ENCODE results near the gene VTCN1. TPM values are rescaled to one million over a fixed set of nuclear protein-coding genes. Genes with fewer than 3 reads are reported as not detected.

VTCN1 gene
- total RNA-seq, 4 donors from 2014 or later: 1.7 to 9.4 (median 3.4) TPM

DNA sequence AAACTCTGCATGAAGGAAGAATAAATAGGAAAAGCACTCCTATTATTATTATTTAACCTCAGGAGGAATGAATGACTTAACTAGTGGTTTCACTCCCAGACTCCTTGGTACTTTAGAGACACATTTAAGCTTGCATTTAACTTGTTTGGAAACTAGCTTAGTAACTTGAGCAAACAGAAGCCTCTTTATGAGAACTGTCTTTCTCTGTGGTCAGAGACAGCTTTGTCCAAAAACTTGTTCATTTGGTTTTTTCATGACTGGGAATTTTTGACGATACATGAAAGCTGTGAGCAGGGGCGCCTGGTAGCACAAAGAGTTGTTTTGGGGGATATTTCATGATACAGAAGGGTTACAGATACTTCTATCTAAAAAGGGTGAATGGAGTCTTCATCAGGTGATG, 33.6 kb upstream of the VTCN1 start:
- no peaks in the 10 kb centered on the region for H3K9me3 ChIP-seq
- 57% methylated on average over 2 of the region's 2 CpGs for WGBS
- H3K36me3 ChIP-seq: no peaks in the 10 kb centered on the region
- no peak for DNase-seq (ENCODE audit: low spot score in 2 of 2)
- H3K4me3 ChIP-seq: no peak overlapping the region
- H3K27ac ChIP-seq: no peak overlapping the region
- TF ChIP-seq POLR2AphosphoS5 (IDR thresholded peaks at IDR 0.05) (no peak), EP300 (IDR thresholded peaks at IDR 0.05) (no peak), POLR2A (IDR thresholded peaks at IDR 0.05) (no peak)
- TF ChIP-seq, protein P1, sequence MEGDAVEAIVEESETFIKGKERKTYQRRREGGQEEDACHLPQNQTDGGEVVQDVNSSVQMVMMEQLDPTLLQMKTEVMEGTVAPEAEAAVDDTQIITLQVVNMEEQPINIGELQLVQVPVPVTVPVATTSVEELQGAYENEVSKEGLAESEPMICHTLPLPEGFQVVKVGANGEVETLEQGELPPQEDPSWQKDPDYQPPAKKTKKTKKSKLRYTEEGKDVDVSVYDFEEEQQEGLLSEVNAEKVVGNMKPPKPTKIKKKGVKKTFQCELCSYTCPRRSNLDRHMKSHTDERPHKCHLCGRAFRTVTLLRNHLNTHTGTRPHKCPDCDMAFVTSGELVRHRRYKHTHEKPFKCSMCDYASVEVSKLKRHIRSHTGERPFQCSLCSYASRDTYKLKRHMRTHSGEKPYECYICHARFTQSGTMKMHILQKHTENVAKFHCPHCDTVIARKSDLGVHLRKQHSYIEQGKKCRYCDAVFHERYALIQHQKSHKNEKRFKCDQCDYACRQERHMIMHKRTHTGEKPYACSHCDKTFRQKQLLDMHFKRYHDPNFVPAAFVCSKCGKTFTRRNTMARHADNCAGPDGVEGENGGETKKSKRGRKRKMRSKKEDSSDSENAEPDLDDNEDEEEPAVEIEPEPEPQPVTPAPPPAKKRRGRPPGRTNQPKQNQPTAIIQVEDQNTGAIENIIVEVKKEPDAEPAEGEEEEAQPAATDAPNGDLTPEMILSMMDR (IDR thresholded peaks at IDR 0.05): no peak
- no peaks in the 10 kb centered on the region for H3K4me1 ChIP-seq
- no peaks in the 10 kb centered on the region for H3K27me3 ChIP-seq

DNA sequence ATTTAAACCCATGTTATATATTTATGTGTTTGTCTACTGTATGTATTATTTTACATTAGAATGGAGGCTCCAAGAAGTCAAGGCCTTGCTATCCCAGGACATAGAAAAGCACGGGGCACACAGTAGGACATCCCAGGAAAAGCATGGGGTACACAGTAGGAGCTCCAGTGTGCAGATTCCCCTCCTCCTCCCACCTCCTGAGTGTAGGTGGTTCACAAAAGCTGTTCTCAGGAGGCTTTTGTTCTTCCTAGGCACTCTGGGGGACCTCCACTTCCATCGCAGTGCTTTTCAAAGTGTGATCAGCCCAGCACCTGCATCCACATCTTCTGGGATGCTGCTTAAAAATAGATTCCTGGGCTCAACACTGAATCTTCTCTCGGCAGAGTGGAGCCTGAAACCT, 30.8 kb upstream of the VTCN1 start:
- Histone ChIP-seq H3K4me3 (no peak overlapping the region), H3K27me3 (no peaks in the 10 kb centered on the region), H3K4me1 (no peaks in the 10 kb centered on the region), H3K9me3 (no peaks in the 10 kb centered on the region), H3K27ac (no peak overlapping the region), H3K36me3 (no peaks in the 10 kb centered on the region)
- WGBS: 66% methylated on average over 3 of the region's 3 CpGs
- TF ChIP-seq POLR2AphosphoS5 (IDR thresholded peaks at IDR 0.05): no peak
- TF ChIP-seq, protein P1 (IDR thresholded peaks at IDR 0.05): no peak
- TF ChIP-seq EP300 (IDR thresholded peaks at IDR 0.05): no peak
- no peak for TF ChIP-seq POLR2A (IDR thresholded peaks at IDR 0.05)
- DNase-seq (ENCODE audit: low spot score in 2 of 2): no peak

DNA sequence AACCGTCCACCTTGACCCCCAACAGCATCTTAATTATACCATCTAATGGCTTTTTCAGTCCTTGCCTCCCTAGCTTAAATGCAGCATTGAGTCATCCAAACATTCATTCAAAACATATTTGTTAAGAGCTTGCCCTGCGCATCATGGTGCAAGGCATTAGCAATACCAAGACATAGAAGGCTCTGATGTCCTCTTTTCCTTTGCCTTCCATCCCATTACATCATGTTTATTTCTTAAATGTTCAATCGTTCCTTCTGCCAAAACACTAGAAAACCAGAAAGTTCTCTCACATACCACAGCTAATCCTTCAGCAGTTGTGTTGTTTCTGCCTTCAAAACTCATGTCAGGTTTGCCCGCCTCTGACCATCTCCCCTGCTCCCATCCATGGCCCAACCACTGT, 29.8 kb upstream of the VTCN1 start:
- WGBS: 87% methylated on average over 4 of the region's 4 CpGs
- no peak overlapping the region for H3K4me3 ChIP-seq

DNA sequence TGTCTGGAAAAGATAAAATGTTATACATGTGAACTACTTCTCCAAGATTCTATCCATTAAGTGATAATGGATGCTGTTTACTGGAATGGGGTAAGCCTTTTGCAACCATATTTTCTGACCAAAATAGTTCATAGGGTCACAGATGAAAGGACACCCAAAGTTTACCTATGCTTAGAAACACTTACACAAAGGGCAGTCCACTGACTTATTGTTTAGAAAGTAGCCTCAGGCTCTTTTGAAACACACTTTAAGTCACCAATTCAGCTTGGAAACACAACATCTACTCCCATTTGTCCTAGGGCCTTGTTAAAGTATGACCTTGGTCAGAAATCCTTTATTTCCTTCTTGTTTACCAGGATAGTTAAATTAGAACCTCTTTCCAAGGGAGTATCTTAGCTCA, 28.7 kb upstream of the VTCN1 start:
- H3K27me3 ChIP-seq: no peaks in the 10 kb centered on the region

More for the DNA sequence above, 29.8 kb upstream of the VTCN1 start:
- no peaks in the 10 kb centered on the region for H3K27me3 ChIP-seq
- H3K27ac ChIP-seq: no peak overlapping the region
- DNase-seq (ENCODE audit: low spot score in 2 of 2): no peak
- no peak for TF ChIP-seq EP300 (IDR thresholded peaks at IDR 0.05)
- no peak for TF ChIP-seq POLR2AphosphoS5 (IDR thresholded peaks at IDR 0.05)
- TF ChIP-seq, protein P1 (IDR thresholded peaks at IDR 0.05): no peak
- no peak for TF ChIP-seq POLR2A (IDR thresholded peaks at IDR 0.05)
- H3K4me1 ChIP-seq: no peaks in the 10 kb centered on the region
- H3K9me3 ChIP-seq: no peaks in the 10 kb centered on the region
- H3K36me3 ChIP-seq: no peaks in the 10 kb centered on the region

DNA sequence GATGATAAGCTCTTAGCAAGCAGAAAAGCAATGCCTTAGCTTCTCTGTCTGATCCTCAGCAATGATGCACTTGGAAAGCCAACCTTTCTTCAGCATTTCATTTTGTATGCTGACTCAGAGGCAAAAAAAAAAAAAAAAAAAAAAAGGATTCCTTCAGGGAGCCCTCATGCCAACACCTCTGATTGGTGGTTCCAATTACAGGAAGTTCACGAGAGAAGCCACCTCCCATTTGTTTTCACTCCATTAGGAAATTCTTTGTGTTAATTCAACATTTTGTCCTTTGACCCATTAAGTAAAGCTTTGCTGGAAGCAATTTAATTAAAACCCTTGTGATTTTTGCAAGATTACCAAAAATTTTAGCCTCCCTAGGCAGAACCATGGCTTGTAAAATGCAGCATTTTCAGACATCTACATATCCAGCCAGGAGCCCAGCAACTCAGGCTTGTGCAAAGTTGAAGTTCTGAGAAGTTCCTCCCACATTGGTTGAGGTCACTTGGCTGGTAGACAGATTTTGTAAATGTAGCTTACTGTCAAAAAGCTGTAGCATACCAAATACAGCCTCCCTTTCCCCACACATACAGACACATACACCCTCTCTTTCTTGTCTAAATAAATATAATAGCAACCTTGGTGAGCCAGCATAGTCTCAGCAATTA, 27.1 kb upstream of the VTCN1 start:
- Histone ChIP-seq H3K4me1 (no peaks in the 10 kb centered on the region), H3K36me3 (no peaks in the 10 kb centered on the region), H3K27ac (no peak overlapping the region), H3K9me3 (no peaks in the 10 kb centered on the region), H3K27me3 (no peaks in the 10 kb centered on the region), H3K4me3 (no peak overlapping the region)
- no peak for DNase-seq (ENCODE audit: low spot score in 2 of 2)
- TF ChIP-seq, protein P1 (IDR thresholded peaks at IDR 0.05): no peak
- TF ChIP-seq POLR2A (IDR thresholded peaks at IDR 0.05) (no peak), POLR2AphosphoS5 (IDR thresholded peaks at IDR 0.05) (no peak), EP300 (IDR thresholded peaks at IDR 0.05) (no peak)
- 9% methylated on average over 1 of the region's 1 CpG for WGBS

More for the DNA sequence above, 28.7 kb upstream of the VTCN1 start:
- Histone ChIP-seq H3K27ac (no peak overlapping the region), H3K9me3 (no peaks in the 10 kb centered on the region), H3K4me3 (no peak overlapping the region), H3K4me1 (no peaks in the 10 kb centered on the region), H3K36me3 (no peaks in the 10 kb centered on the region)
- TF ChIP-seq EP300 (IDR thresholded peaks at IDR 0.05): no peak
- TF ChIP-seq POLR2AphosphoS5 (IDR thresholded peaks at IDR 0.05): no peak
- TF ChIP-seq POLR2A (IDR thresholded peaks at IDR 0.05): no peak
- TF ChIP-seq, protein P1 (IDR thresholded peaks at IDR 0.05): no peak
- no peak for DNase-seq (ENCODE audit: low spot score in 2 of 2)

All from suprapubic skin (tissue), 4 donors.